Activated CD8-positive, alpha-beta memory T cell treated with anti-CD3 and anti-CD28 coated beads for 1 hour (primary cell): ENCODE measurements around the gene PLA2G4E.
A peak's percentile ranks its signal among the peaks of the same experiment; 100 is the strongest.

Experiments
- DNase-seq, 2 donors: peaks; one replicate each; pipeline ENCODE4 v3.0.0-alpha.2; 2020; ENCODE audit warnings: low read depth in 1 of 2; ENCODE audit errors: extremely low read depth in 1 of 2

The PLA2G4E gene

GRCh38 chr15:41941644-41942415 is 79.0 kb downstream of the PLA2G4E start:
- DNase-seq, result no peak

DNA sequence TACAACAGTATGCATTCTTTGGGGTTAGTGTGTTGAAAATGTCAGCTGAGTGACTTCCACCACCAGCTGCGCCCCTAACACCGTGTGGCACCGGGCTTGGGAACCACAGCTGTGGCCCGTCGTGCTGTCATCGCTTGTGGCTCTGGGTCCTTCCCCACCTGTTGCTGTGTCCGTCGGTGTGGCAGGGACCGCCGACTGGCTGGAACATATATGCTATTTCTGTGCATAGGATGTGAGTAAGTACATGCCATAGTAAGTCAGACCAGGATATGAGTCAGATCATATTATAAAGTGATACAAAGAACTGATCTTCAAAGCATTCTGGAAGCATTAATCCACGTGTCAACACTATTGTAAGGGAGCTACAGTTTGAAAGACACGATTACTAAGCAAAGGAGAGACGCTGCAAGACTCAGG is 80.4 kb downstream of the PLA2G4E start:
- DNase-seq, result no peak

DNA sequence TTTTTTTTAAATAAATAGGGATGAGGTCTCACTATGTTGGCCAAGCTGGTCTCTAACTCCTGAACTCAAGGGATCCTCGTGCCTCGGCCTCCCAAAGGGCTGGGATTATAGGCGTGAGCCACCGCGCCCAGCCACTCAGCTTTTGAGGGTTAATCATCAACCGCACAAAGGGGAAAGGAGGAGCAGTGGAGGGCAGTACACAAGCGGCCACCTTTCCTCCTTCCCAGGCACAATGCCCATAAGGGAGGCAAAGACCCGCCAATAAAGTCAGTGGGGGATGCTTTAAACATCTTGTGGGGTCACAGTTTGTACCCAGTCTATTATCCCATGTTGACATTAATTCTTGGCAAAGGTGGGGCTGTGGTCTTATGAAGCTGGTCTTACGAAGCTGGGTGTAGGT is 80.9 kb downstream of the PLA2G4E start:
- no peak for DNase-seq

GRCh38 chr15:41937568-41937923 is 83.3 kb downstream of the PLA2G4E start:
- DNase-seq, result no peak

- DNase-seq, result peak; percentile 44 to 46
Observed at GRCh38 chr15:41936649-41937567, 83.9 kb downstream of the PLA2G4E start.

- no peak for DNase-seq
Observed at GRCh38 chr15:41936155-41936554, 84.7 kb downstream of the PLA2G4E start.

GRCh38 chr15:41935566-41936020 is 85.2 kb downstream of the PLA2G4E start:
- DNase-seq, result no peak

- DNase-seq, result peak; percentile 36 to 53
Observed at GRCh38 chr15:41934843-41935242, 86.0 kb downstream of the PLA2G4E start.

- DNase-seq, result no peak
Observed at GRCh38 chr15:41933771-41934170, 87.1 kb downstream of the PLA2G4E start.

GRCh38 chr15:41933326-41933725 is 87.5 kb downstream of the PLA2G4E start:
- DNase-seq, result no peak

- DNase-seq, result no peak
Observed at GRCh38 chr15:41932511-41933289, 88.1 kb downstream of the PLA2G4E start.

GRCh38 chr15:41932101-41932500 is 88.7 kb downstream of the PLA2G4E start:
- no peak for DNase-seq
